IMR-90 (cell line): ENCODE results near the gene HOXA2. TPM values are rescaled to one million over a fixed set of nuclear protein-coding genes. Genes with fewer than 3 reads are reported as not detected.

Source experiments
- ATAC-seq: fragments of 200-7000 bp; cut with Tn5 transposase; 2 replicates; pipeline ENCODE4 v1.9.1; 2020; ENCODE audit warnings: low read depth, mild to moderate bottlenecking, moderate library complexity
- BruUV-seq: library from RNA; stranded (reverse); fragments of 400-500 nt; replicated peaks from 2 replicates; lab custom pipeline; 2021; lab: Mats Ljungman, UMichigan
- CTCF ChIA-PET: fragments of 300-600 bp; formaldehyde crosslinking; extraction: SDS; loops from one replicate; lab custom pipeline; 2021; ENCODE audit warnings: antibody characterized with exemption; lab: Yijun Ruan, JAX
- POLR2A ChIA-PET: fragments of 300-600 bp; sonication (Branson Sonifier 250); formaldehyde crosslinking; loops from one replicate; lab custom pipeline; 2022; ENCODE audit warnings: antibody characterized with exemption; ENCODE audit not compliant: unreplicated experiment; lab: Charles Lee
- DNase-seq: peaks from one replicate; pipeline ENCODE4 v3.0.0; 2013
- H2AFZ ChIP-seq: replicated peaks from 2 replicates; pipeline ENCODE3; 2013; ENCODE audit warnings: low read length, mild to moderate bottlenecking; ENCODE audit not compliant: poor library complexity
- H2AK5ac ChIP-seq: 2 replicates; pipeline ENCODE4 v1.6.1; 2013; ENCODE audit warnings: low read depth, low read length, inconsistent platforms
- H2AK9ac ChIP-seq: replicated peaks from 2 replicates; pipeline ENCODE3; 2013; ENCODE audit warnings: mild to moderate bottlenecking, low read depth, low read length, moderate library complexity; ENCODE audit not compliant: poor library complexity
- H2BK120ac ChIP-seq: 2 replicates; pipeline ENCODE4 v1.6.1; 2013; ENCODE audit warnings: low read depth, low read length, inconsistent platforms
- H2BK15ac ChIP-seq: 3 replicates; pipeline ENCODE4 v1.6.1; 2013; ENCODE audit warnings: low read depth, low read length, inconsistent platforms
- H2BK20ac ChIP-seq: 2 replicates; pipeline ENCODE4 v1.6.1; 2013; ENCODE audit warnings: low read depth, mild to moderate bottlenecking, inconsistent platforms, low read length, moderate library complexity
- H2BK5ac ChIP-seq: 2 replicates; pipeline ENCODE4 v1.6.1; 2013; ENCODE audit warnings: mild to moderate bottlenecking, low read depth, low read length, inconsistent platforms; ENCODE audit not compliant: poor library complexity, severe bottlenecking
- H3K14ac ChIP-seq: replicated peaks from 2 replicates; pipeline ENCODE4 v1.6.1; 2013; ENCODE audit warnings: low read depth, low read length, inconsistent platforms
- H3K18ac ChIP-seq: 2 replicates; pipeline ENCODE4 v1.6.1; 2013; ENCODE audit warnings: low read depth, low read length, control low read depth
- H3K23ac ChIP-seq: 2 replicates; pipeline ENCODE4 v1.6.1; 2013; ENCODE audit warnings: low read depth, low read length, inconsistent platforms
- H3K27ac ChIP-seq: 2 replicates; pipeline ENCODE4 v1.5.1; 2013; ENCODE audit warnings: mild to moderate bottlenecking, control low read depth, low read length; ENCODE audit not compliant: insufficient read depth
- H3K27me3 ChIP-seq: 2 replicates; pipeline ENCODE4 v1.6.1; 2013; ENCODE audit warnings: low read length; ENCODE audit not compliant: control insufficient read depth, insufficient read depth
- H3K36me3 ChIP-seq: 2 replicates; pipeline ENCODE4 v1.6.1; 2013; ENCODE audit warnings: low read length, mixed read lengths; ENCODE audit not compliant: control insufficient read depth, insufficient read depth
- H3K4ac ChIP-seq: 2 replicates; pipeline ENCODE4 v1.6.1; 2013; ENCODE audit warnings: low read depth, low read length, inconsistent platforms
- H3K4me1 ChIP-seq: 2 replicates; pipeline ENCODE4 v1.6.1; 2013; ENCODE audit warnings: low read length, mixed read lengths; ENCODE audit not compliant: control insufficient read depth, insufficient read depth
- H3K4me2 ChIP-seq: 2 replicates; pipeline ENCODE4 v1.6.1; 2013; ENCODE audit warnings: low read depth, mild to moderate bottlenecking, control low read depth, low read length, moderate library complexity
- H3K4me3 ChIP-seq: 2 replicates; pipeline ENCODE4 v1.5.1; 2013; ENCODE audit warnings: low read depth, mild to moderate bottlenecking, control low read depth, low read length, moderate library complexity; ENCODE audit not compliant: insufficient read depth
- H3K56ac ChIP-seq: 2 replicates; pipeline ENCODE4 v1.6.1; 2013; ENCODE audit warnings: low read length, inconsistent platforms; ENCODE audit not compliant: insufficient read depth; ENCODE audit errors: extremely low read depth
- H3K79me1 ChIP-seq, 2 experiments: 2 replicates each; pipeline ENCODE4 v1.6.1; 2013; ENCODE audit warnings: low read length in 2 of 2, inconsistent platforms in 1 of 2, low read depth in 1 of 2
- H3K9ac ChIP-seq: 2 replicates; pipeline ENCODE4 v1.6.1; 2013; ENCODE audit warnings: low read depth, low read length, control low read depth
- H3K9me1 ChIP-seq: 2 replicates; pipeline ENCODE4 v1.6.1; 2013; ENCODE audit warnings: low read length, inconsistent platforms; ENCODE audit not compliant: insufficient read depth
- H3K9me3 ChIP-seq: 2 replicates; pipeline ENCODE4 v1.6.1; 2013; ENCODE audit warnings: low read length; ENCODE audit not compliant: control insufficient read depth, insufficient read depth
- H4K20me1 ChIP-seq: 2 replicates; pipeline ENCODE4 v1.6.1; 2013; ENCODE audit warnings: low read length, inconsistent platforms; ENCODE audit not compliant: insufficient read depth
- H4K5ac ChIP-seq: 2 replicates; pipeline ENCODE4 v1.6.1; 2013; ENCODE audit warnings: mild to moderate bottlenecking, low read depth, low read length, control low read depth
- H4K8ac ChIP-seq, 2 experiments: 2 replicates each; pipeline ENCODE4 v1.6.1; 2013; ENCODE audit warnings: low read depth in 2 of 2, low read length in 2 of 2, control low read depth in 1 of 2, inconsistent platforms in 1 of 2
- H4K91ac ChIP-seq: 2 replicates; pipeline ENCODE4 v1.6.1; 2013; ENCODE audit warnings: low read depth, low read length, inconsistent platforms; ENCODE audit not compliant: insufficient read depth
- CEBPB ChIP-seq: IDR thresholded peaks from 2 replicates; pipeline ENCODE4 v1.6.1; 2012; ENCODE audit warnings: low read depth, low read length, improper control_type of control experiment
- RFX5 ChIP-seq: IDR thresholded peaks from 2 replicates; pipeline ENCODE4 v1.8.0; 2012; ENCODE audit warnings: low read depth, mild to moderate bottlenecking, low read length, moderate library complexity
- WGBS, 2 experiments: methylation state at CpG; one replicate each; pipeline versions ENCODE4 v1.1.5 to v1.1.7; 2013; ENCODE audit warnings: missing lambda C conversion rate in 2 of 2; ENCODE audit not compliant: insufficient read length in 1 of 2; ENCODE audit errors: extremely low coverage in 2 of 2; 5-methylcytosine and 5-hydroxymethylcytosine counted together
- dilution Hi-C: fragments of 300-500 bp; cut with HindIII; formaldehyde crosslinking; loops from one replicate; pipeline ENCODE4 v1.14.3; 2018; ENCODE audit warnings: low sequenced_read_pairs; ENCODE audit not compliant: unreplicated experiment
- in situ Hi-C: fragments of 300-500 bp; cut with MboI; formaldehyde crosslinking; loops from 3 replicates; pipeline ENCODE4 v1.14.3; 2019; ENCODE audit warnings: low sequenced_read_pairs, inconsistent platforms, mixed read lengths
- intact Hi-C: fragments of 100-400 bp; cut with micrococcal nuclease; formaldehyde crosslinking; loops from 2 replicates; pipeline ENCODE4 v1.10.0; 2022
- polyA plus RNA-seq, 3 experiments: library from polyadenylated mRNA; depleted of rRNA; stranded (reverse); fragments of >200 nt; gene quantifications; 2 replicates each; pipeline ENCODE4 v1.2.3, GENCODE V29; 2012; ENCODE audit warnings: low replicate concordance in 1 of 3
- total RNA-seq: library from RNA; depleted of rRNA; stranded (reverse); fragments of >200 nt; gene quantifications from 2 replicates; pipeline ENCODE4 v1.2.3, GENCODE V29; 2012

Gene HOXA2
- total and polyA plus RNA-seq, 2 of the 4 experiments (the other 2 are of a cell fraction), result 1.6 to 3.9 TPM

DNA sequence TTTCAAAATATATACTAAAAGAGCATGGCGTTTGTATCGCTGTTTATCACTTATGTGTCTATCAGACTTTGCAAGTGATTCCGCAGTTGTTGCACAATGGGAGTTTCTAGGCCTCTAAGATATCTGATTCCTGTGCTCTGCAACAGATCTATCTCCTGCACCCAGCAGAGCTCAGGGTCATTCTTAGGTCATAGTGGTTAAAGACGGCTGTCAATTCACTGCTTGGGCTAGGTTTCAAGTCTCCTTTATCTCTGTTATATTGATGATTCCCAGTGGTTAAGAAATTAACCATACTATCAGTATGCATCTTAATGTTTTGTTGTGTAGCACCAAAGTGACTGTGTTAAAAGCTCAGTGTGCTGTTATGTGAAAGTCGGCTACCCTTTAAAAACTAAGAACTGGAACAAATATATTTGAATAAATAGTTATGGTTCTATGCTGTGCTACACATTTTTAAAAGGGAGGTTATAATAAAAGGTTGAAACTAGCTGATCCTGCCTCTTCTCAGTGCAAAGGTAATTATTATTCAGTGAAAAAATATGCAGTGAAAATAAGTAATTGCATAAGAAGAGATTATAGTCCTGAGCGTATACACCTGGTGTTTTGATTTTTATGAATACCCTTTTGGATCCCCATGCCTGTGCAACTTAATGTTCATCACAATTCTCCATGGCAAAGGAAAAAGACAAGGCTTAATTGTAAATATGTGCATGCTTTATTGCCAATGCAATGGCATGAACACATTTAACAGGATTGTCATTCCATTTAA is 30.7 kb downstream of the HOXA2 start:
- in situ Hi-C loops, result no loop called here
- no peak overlapping the region for H2AK5ac ChIP-seq
- H2AK9ac ChIP-seq, result no peak overlapping the region
- no peaks in the 10 kb centered on the region for H3K9me1 ChIP-seq
- H4K91ac ChIP-seq, result no peak overlapping the region
- no peak overlapping the region for H3K14ac ChIP-seq
- no peak overlapping the region for H2BK20ac ChIP-seq
- H3K36me3 ChIP-seq, result no peaks in the 10 kb centered on the region
- no peak overlapping the region for H3K4me3 ChIP-seq
- no peak overlapping the region for H4K5ac ChIP-seq
- intact Hi-C loops, result no loop called here
- no peak overlapping the region for H2AFZ ChIP-seq
- ChIA-PET CTCF (no interaction called here), POLR2A (no interaction called here)
- no peak overlapping the region for H2BK5ac ChIP-seq
- H3K9me3 ChIP-seq, result no peaks in the 10 kb centered on the region
- no peak overlapping the region for H3K18ac ChIP-seq
- peaks cover 1% of the 10 kb centered on the region; the same call in 1 of the 2 replicates for H3K27me3 ChIP-seq
- H3K4ac ChIP-seq, result no peak overlapping the region
- DNase-seq, result no peak
- dilution Hi-C loops, result no loop called here
- 80% methylated on average over 1 of the region's 6 CpGs; no CpG with 5 or more reads in 1 of the 2 experiments for WGBS, 2 experiments
- no peaks in the 10 kb centered on the region for H3K79me1 ChIP-seq
- no peak overlapping the region for H3K9ac ChIP-seq
- ATAC-seq, result no peak
- H3K56ac ChIP-seq, result no peak overlapping the region
- no peak overlapping the region for H3K27ac ChIP-seq
- H3K4me2 ChIP-seq, result no peak overlapping the region
- no peak overlapping the region for H4K8ac ChIP-seq
- no TSS peak for BruUV-seq
- TF ChIP-seq CEBPB (0 out of 2 replicates have a peak, but pooled peaks have one; percentile 20), RFX5 (no peak)
- H2BK15ac ChIP-seq, result no peak overlapping the region
- H4K20me1 ChIP-seq, result no peaks in the 10 kb centered on the region
- no peak overlapping the region for H2BK120ac ChIP-seq
- no peak overlapping the region for H3K23ac ChIP-seq
- no peaks in the 10 kb centered on the region for H3K4me1 ChIP-seq
